Measurements from ENCODE around the gene MYEOV.
A peak's percentile ranks its signal among the peaks of the same experiment; 100 is the strongest.

Gene MYEOV

GRCh38 chr11:69307421-69307820, 13.5 kb downstream of the MYEOV start:
- Histone ChIP-seq H3K9me3 (ENCODE audit: control insufficient read depth, insufficient read depth, low read depth, low read length) (no peaks in the 10 kb centered on the region), H3K4me3 (ENCODE audit: low read depth, low read length) (no peak overlapping the region), H3K4me1 (ENCODE audit: control insufficient read depth, insufficient read depth, low read length) (no peaks in the 10 kb centered on the region), H3K36me3 (ENCODE audit: control insufficient read depth in 2 of 2, insufficient read depth in 1 of 2, low read length in 2 of 2) (no peaks in the 10 kb centered on the region), H3K27ac (ENCODE audit: extremely low read depth, low read depth, low read length) (no peak overlapping the region)
- CTCF ChIA-PET = interaction anchor here (0.6 kb wide), 1 partner anchor 616 kb away, joined by 3 read pairs; no protein-coding TSS in a partner anchor
- POLR2A ChIA-PET = interaction anchor here (0.6 kb wide), 1 partner anchor 156 kb away, joined by 3 read pairs; no protein-coding TSS in a partner anchor
- TF ChIP-seq ZNF48 (tag by site-specific recombination; IDR thresholded peaks at IDR 0.05) = no peak
- no peak for TF ChIP-seq ZFP41 (tag by site-specific recombination; IDR thresholded peaks at IDR 0.05; ENCODE audit: borderline replicate concordance)
- no peak for TF ChIP-seq ZNF747 (tag by site-specific recombination; IDR thresholded peaks at IDR 0.05)
- TF ChIP-seq ZSCAN4 (tag by site-specific recombination; IDR thresholded peaks at IDR 0.05) = no peak
- no peak for TF ChIP-seq ZNF335 (tag by site-specific recombination; conservative IDR thresholded peaks at IDR 0.05)
- no peak for TF ChIP-seq ZBTB11 (tag by site-specific recombination; conservative IDR thresholded peaks at IDR 0.05; ENCODE audit: low read depth)
- no peak for TF ChIP-seq ZNF112 (tag by site-specific recombination; IDR thresholded peaks at IDR 0.05)
- no peak for TF ChIP-seq ZNF621 (tag by site-specific recombination; IDR thresholded peaks at IDR 0.05)
- no peak for TF ChIP-seq ZNF37A (tag by site-specific recombination; IDR thresholded peaks at IDR 0.05)
- TF ChIP-seq ZNF324 (tag by site-specific recombination; IDR thresholded peaks at IDR 0.05) = no peak
- TF ChIP-seq ZNF174 (tag by site-specific recombination; IDR thresholded peaks at IDR 0.05) = no peak
- TF ChIP-seq ZNF133 (tag by site-specific recombination; IDR thresholded peaks at IDR 0.05) = no peak
- no peak for TF ChIP-seq ZNF239 (tag by site-specific recombination; IDR thresholded peaks at IDR 0.05)
- TF ChIP-seq ZNF777 (tag by site-specific recombination; IDR thresholded peaks at IDR 0.05; ENCODE audit: borderline replicate concordance) = no peak
- TF ChIP-seq MEIS1 (CRISPR knock-in tag; IDR thresholded peaks at IDR 0.05; ENCODE audit: borderline replicate concordance) = no peak
- no peak for TF ChIP-seq ZNF791 (tag by site-specific recombination; IDR thresholded peaks at IDR 0.05)
- no peak for TF ChIP-seq ELK4 (IDR thresholded peaks at IDR 0.05; ENCODE audit: borderline replicate concordance, low read depth, low read length)
- TF ChIP-seq ZBTB7A (tag by site-specific recombination; IDR thresholded peaks at IDR 0.05; ENCODE audit: low read depth) = no peak

- Histone ChIP-seq H3K36me3 (ENCODE audit: control insufficient read depth in 2 of 2, insufficient read depth in 1 of 2, low read length in 2 of 2) (no peaks in the 10 kb centered on the region), H3K4me3 (ENCODE audit: low read depth, low read length) (no peak overlapping the region), H3K4me1 (ENCODE audit: control insufficient read depth, insufficient read depth, low read length) (no peaks in the 10 kb centered on the region), H3K27ac (ENCODE audit: extremely low read depth, low read depth, low read length) (no peak overlapping the region), H3K9me3 (ENCODE audit: control insufficient read depth, insufficient read depth, low read depth, low read length) (no peaks in the 10 kb centered on the region)
- peak; percentile 23; the same call in 1 of the 2 replicates for TF ChIP-seq KLF1 (tag by site-specific recombination; IDR thresholded peaks at IDR 0.05)
- no peak for TF ChIP-seq ZNF132 (tag by site-specific recombination; IDR thresholded peaks at IDR 0.05; ENCODE audit: borderline replicate concordance)
- no peak for TF ChIP-seq SP3 (tag by site-specific recombination; IDR thresholded peaks at IDR 0.05)
- POLR2A ChIA-PET = interaction anchor here (0.6 kb wide), 1 partner anchor 155 kb away, joined by 3 read pairs; no protein-coding TSS in a partner anchor
- CTCF ChIA-PET = no interaction called here
Measured at GRCh38 chr11:69307871-69308431, 14.0 kb downstream of the MYEOV start.

Data from HEK293 (cell line).